ENCODE measurements around the gene IRX6.

- TF ChIP-seq, protein P1, sequence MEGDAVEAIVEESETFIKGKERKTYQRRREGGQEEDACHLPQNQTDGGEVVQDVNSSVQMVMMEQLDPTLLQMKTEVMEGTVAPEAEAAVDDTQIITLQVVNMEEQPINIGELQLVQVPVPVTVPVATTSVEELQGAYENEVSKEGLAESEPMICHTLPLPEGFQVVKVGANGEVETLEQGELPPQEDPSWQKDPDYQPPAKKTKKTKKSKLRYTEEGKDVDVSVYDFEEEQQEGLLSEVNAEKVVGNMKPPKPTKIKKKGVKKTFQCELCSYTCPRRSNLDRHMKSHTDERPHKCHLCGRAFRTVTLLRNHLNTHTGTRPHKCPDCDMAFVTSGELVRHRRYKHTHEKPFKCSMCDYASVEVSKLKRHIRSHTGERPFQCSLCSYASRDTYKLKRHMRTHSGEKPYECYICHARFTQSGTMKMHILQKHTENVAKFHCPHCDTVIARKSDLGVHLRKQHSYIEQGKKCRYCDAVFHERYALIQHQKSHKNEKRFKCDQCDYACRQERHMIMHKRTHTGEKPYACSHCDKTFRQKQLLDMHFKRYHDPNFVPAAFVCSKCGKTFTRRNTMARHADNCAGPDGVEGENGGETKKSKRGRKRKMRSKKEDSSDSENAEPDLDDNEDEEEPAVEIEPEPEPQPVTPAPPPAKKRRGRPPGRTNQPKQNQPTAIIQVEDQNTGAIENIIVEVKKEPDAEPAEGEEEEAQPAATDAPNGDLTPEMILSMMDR (conservative IDR thresholded peaks at IDR 0.05) = no peak
- TF ChIP-seq ZFX (IDR thresholded peaks at IDR 0.05) = no peak
These were observed 16.4 kb downstream of the IRX6 start for GRCh38 chr16:55340445-55340844.

Measured in C4-2B (cell line).